ENCODE data around the gene SRGAP2B. TPM values are rescaled to one million over a fixed set of nuclear protein-coding genes. Genes with fewer than 3 reads are reported as not detected.
"Not testable (repeated sequence)": the region's sequence is repeated elsewhere in the genome, so short reads cannot be mapped to it uniquely, and the experiment has no call there.

The SRGAP2B gene
- total RNA-seq, 1 experiment from 2014 or later: 22.0 TPM

GRCh38 chr1:144900841-144901240, 194.3 kb downstream of the SRGAP2B start:
- not testable (repeated sequence) for DNase-seq (ENCODE audit: low read depth)

GRCh38 chr1:144894454-144895201, 200.5 kb downstream of the SRGAP2B start:
- DNase-seq (ENCODE audit: low read depth): not testable (repeated sequence)

- DNase-seq (ENCODE audit: low read depth): not testable (repeated sequence)
Measured at GRCh38 chr1:144893710-144894438, 201.3 kb downstream of the SRGAP2B start.

- DNase-seq (ENCODE audit: low read depth): not testable (repeated sequence)
Measured at GRCh38 chr1:144893062-144893461, 202.1 kb downstream of the SRGAP2B start.

- DNase-seq (ENCODE audit: low read depth): not testable (repeated sequence)
Measured at GRCh38 chr1:144889450-144890115, 205.5 kb downstream of the SRGAP2B start.

GRCh38 chr1:144883022-144883421, 212.1 kb downstream of the SRGAP2B start:
- peak; percentile 19 for DNase-seq (ENCODE audit: low read depth)

- DNase-seq (ENCODE audit: low read depth): not testable (repeated sequence)
Measured at GRCh38 chr1:144882343-144882742, 212.8 kb downstream of the SRGAP2B start.

GRCh38 chr1:144858607-144859006, 236.5 kb downstream of the SRGAP2B start:
- DNase-seq (ENCODE audit: low read depth): not testable (repeated sequence)

Other genes starting within 250 kb of the SRGAP2B start
- gene FAM72D, start 646 bp upstream of the SRGAP2B start, total RNA-seq (2014; rRNA removed; shearing (Covaris generic)): 5.5 and 9.9 TPM in 2 replicates
- gene PPIAL4D, start 146.8 kb upstream of the SRGAP2B start, total RNA-seq (2014; rRNA removed; shearing (Covaris generic)): not detected in 2 replicates

Data from Daoy (cell line).